Measurements from ENCODE around the gene DCUN1D4. TPM values are rescaled to one million over a fixed set of nuclear protein-coding genes. Genes with fewer than 3 reads are reported as not detected.

The DCUN1D4 gene
- 35.2 TPM for total RNA-seq
- long read RNA-seq, full-length matches to known transcripts: 40 of 55 reads
- long read RNA-seq, partial matches to known transcripts: 0 of 55 reads
- long read RNA-seq, other reads (novel, unspliced or antisense): 15 of 55 reads

DNA sequence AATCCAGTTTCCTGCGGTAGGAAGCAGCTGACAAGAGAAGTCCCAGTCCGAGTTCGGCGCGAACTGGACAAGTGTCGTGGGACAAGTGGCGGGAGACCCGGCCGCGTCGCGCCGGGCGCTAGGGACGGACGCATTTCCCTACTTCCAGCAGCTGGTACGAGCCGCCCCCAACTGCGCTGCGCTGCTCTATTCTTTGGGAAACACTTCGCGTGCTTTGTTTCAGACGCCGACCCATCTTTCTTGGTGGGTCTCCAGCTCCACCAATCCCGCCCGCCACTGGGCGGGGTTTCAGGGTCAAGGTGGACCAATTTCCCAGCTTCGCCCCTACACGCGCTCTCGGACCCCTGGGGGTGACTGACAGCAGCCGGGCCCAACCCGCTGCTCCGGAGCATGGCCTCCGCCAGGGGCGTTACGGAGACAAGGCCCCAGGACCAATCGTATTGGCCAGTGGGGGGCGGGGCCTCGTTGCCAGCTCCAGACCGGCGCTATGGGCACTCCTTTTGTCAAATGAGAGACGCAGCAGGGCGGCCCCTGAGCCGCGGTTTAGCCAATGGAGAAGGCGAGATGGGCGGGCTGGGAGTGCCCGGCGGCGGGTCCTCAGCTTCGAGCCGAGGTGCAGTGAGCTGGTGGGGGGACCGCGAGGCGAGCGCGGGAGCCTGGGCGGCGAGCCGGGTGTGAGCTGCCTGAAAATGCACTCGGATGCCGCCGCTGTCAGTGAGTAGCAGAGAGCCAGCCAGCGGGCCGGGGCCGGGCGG, at the start of gene DCUN1D4:
Gene DCUN1D4, plus strand, starts transcription at position 600 of the 755 bp plus-strand sequence. Its CDS starts 90 bp downstream, at position 690.
- ATAC-seq (ENCODE audit: poor library complexity) (peak; percentile 92), DNase-seq (peak; percentile 100)
- intact Hi-C loops (cut with DNase I): loop anchor here (10.0 kb wide), 2 partner anchors 52 to 192 kb away; partner anchors contain the start of gene SGCB

- ATAC-seq (ENCODE audit: poor library complexity) (no peak), DNase-seq (no peak)
- intact Hi-C loops (cut with DNase I): no loop called here
Measured at GRCh38 chr4:51820443-51821234, 22.3 kb upstream of the DCUN1D4 start.

GRCh38 chr4:51825341-51825740, 17.6 kb upstream of the DCUN1D4 start:
- ATAC-seq (ENCODE audit: poor library complexity): no peak
- no peak for DNase-seq
- intact Hi-C loops (cut with DNase I): no loop called here

GRCh38 chr4:51830156-51830720, 12.7 kb upstream of the DCUN1D4 start:
- intact Hi-C loops (cut with DNase I): no loop called here
- ATAC-seq (ENCODE audit: poor library complexity) (no peak), DNase-seq (no peak)

GRCh38 chr4:51831133-51831532, 11.8 kb upstream of the DCUN1D4 start:
- intact Hi-C loops (cut with DNase I): no loop called here
- peak; percentile 80 for DNase-seq
- peak; percentile 82 for ATAC-seq (ENCODE audit: poor library complexity)

- no peak for ATAC-seq (ENCODE audit: poor library complexity)
- intact Hi-C loops (cut with DNase I): no loop called here
- no peak for DNase-seq
Measured at GRCh38 chr4:51833236-51833635, 9.7 kb upstream of the DCUN1D4 start.

DNA sequence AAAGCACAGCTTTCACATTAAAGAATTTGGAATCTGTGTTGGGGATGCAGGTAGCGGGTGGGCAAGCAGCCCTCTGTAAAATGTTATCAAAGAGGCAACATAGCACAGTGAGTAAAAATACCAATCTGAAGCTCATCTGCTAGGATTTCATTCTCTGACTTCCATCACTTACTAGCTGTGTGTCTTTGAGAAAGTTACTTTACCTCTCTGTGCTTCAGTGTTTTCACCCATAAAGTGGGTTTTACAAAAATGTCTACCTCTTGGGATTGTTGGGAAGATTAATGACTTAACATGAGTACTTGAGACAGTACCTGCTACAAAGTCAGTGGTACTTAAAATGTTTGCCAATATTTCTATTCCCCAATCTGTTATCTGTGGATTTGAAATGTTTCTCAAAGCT, 7.9 kb upstream of the DCUN1D4 start:
- ATAC-seq (ENCODE audit: poor library complexity) (no peak), DNase-seq (no peak)
- intact Hi-C loops (cut with DNase I): no loop called here

- ATAC-seq (ENCODE audit: poor library complexity) (no peak), DNase-seq (no peak)
- intact Hi-C loops (cut with DNase I): no loop called here
Measured at GRCh38 chr4:51835855-51836254, 7.1 kb upstream of the DCUN1D4 start.

DNA sequence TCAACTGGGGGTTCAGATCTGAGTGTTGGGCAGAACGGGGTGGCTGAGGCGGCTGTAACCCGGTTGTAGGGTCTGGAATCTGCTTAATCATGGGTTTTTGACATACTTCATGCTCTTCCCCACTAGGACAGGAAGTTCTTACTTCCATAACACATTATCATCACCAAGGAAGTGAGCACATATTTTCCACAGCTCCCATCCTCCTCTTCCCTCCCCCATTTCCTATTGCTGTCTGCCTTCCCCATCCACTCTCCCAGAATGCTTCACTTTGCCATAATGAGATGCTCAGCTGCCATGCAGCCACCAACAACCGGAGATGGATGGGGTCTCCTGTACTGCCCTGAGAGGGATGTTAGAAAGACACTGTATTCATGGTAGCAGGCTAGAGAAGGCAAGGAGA, 6.4 kb upstream of the DCUN1D4 start:
- DNase-seq (no peak), ATAC-seq (ENCODE audit: poor library complexity) (peak; percentile 34)
- intact Hi-C loops (cut with DNase I): no loop called here

DNA sequence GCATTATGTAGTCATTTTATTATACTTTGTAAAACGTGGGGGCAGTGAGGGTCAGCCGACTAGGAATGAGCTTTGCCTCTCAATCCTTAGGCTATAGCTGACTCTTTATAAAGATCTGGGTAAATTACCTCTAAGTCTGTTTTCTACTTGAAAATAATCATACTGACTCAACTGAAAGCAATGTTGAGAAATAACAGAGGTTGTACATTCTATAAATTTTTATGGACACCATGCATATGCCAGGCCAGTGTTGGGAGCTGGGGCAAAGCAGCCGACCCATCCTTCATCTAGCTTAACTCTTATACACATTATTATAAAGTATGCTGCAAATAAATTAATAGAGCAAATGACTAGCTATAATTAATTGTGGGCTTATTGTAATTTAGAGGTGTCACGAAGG, 2.2 kb upstream of the DCUN1D4 start:
- intact Hi-C loops (cut with DNase I): loop anchor here (10.0 kb wide), 2 partner anchors 54 to 194 kb away; partner anchors contain the start of gene SGCB
- no peak for DNase-seq
- no peak for ATAC-seq (ENCODE audit: poor library complexity)

DNA sequence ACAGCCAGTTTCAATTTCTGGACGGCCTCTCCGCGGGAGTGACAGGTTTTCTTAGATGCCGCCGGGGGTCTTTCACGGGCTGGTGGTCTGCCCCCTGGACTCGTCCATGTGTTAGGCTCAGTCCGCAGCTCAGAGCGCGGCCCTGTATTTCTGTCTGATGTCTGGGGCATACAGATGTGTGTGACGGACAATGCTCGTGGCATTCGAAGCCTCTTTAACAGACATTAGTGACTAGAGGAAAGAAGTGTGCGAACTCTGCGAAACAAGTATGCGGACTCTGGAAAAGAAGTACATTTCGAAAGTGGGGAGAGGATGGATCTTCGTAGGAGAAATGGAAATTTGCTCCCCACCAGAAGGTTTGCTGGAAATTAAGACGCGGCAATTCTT, 793 bp upstream of the DCUN1D4 start:
- DNase-seq (peak; percentile 48), ATAC-seq (ENCODE audit: poor library complexity) (no peak)
- intact Hi-C loops (cut with DNase I): loop anchor here (10.0 kb wide), 2 partner anchors 53 to 193 kb away; partner anchors contain the start of gene SGCB

GRCh38 chr4:51843309-51844152, 578 bp downstream of the DCUN1D4 start:
- intact Hi-C loops (cut with DNase I): loop anchor here (10.0 kb wide), 2 partner anchors 51 to 191 kb away; partner anchors contain the start of gene SGCB
- ATAC-seq (ENCODE audit: poor library complexity): peak; percentile 64
- DNase-seq: peak; percentile 81

DNA sequence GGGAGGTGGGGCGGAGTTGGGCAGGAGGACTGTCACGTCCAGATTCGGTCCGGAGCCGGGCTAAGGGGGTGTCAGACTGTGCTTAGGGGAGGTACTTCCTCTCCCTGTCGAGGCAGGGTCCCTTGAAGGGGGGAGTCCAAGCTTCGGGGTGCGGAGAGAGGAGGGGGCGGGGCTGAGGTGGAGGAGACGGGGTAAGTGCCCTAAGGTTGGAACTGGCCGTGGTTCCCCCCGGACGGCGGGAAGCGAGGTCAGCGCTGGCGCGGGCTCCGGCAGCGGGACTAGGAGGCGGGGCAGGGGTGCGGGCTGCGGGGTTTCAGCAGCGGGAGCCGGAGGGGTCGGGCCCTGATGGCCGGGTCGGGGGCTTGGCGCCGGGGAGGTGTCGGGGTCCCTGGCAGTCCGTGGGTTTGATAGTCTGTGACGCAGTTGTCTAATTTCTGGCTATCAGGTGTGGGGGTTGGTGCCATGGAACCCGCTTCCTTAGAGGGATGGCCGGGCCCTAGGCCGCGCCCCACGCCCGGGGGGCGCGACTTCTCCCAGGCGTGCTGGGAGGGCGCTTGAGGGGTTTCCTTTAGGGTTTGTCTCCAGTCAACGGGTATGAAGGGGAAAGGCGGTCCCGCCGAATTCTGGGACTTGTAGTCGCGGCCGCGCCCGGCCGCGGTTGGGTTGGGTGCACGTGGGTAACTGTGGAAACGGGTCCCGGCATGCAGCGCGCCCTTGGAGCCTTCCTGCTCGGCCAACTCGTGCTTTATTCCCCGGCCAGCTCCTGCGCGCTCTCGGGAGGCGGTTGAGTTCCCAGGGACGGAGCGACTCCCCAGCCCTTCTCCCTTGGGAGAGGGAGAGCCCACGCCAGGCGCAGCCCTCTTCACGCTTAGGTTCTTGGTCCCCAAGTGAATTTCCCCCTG, 1.5 kb downstream of the DCUN1D4 start:
- ATAC-seq (ENCODE audit: poor library complexity) (peak; percentile 83), DNase-seq (peak; percentile 96)
- intact Hi-C loops (cut with DNase I): loop anchor here (10.0 kb wide), 2 partner anchors 50 to 190 kb away; partner anchors contain the start of gene SGCB

DNA sequence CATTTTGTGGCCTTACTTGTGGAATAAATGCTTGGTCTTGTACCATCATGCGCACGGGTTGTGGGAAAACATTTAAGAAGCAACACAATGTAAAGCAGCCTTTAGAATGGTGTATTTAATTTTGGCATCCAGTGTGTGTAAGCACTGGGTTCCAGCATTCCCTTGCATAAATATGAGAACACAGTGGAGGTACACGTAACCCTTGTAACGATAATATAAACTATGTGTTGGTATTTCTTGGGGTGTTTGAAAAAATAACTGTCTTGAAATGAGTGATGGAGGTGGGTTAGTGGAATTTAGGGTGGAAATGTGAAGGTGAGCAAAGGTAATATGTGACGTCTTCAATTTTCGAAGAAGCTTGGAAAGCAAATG, 2.1 kb downstream of the DCUN1D4 start:
- intact Hi-C loops (cut with DNase I): loop anchor here (10.0 kb wide), 2 partner anchors 50 to 190 kb away; partner anchors contain the start of gene SGCB
- no peak for DNase-seq
- no peak for ATAC-seq (ENCODE audit: poor library complexity)

- intact Hi-C loops (cut with DNase I): loop anchor here (10.0 kb wide), 2 partner anchors 49 to 189 kb away; partner anchors contain the start of gene SGCB
Measured at GRCh38 chr4:51845711-51846110, 2.8 kb downstream of the DCUN1D4 start.

DNA sequence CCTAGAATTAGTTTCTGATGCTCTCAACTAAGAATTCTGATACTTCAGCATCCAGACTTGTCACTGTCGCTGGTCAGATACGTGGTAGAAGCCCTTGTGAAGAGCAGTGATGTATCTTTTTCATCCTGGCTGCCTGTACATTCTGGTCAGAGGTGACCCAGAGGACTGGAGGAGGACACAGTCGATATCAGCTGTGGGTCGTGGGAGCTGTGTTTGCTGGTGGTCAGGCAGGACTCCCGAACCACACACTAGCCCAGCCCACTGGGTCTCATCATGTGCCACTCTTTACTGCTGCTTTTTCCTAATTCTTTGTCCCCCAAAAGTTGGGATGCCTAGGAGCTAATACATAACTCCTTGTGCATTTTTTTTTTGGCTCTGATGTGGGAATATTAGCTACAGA, 6.5 kb downstream of the DCUN1D4 start:
- ATAC-seq (ENCODE audit: poor library complexity) (no peak), DNase-seq (no peak)
- intact Hi-C loops (cut with DNase I): loop anchor here (10.0 kb wide), 2 partner anchors 45 to 185 kb away; partner anchors contain the start of gene SGCB

More at GRCh38 chr4:51845711-51846110, 2.8 kb downstream of the DCUN1D4 start:
- DNase-seq (no peak), ATAC-seq (ENCODE audit: poor library complexity) (no peak)

DNA sequence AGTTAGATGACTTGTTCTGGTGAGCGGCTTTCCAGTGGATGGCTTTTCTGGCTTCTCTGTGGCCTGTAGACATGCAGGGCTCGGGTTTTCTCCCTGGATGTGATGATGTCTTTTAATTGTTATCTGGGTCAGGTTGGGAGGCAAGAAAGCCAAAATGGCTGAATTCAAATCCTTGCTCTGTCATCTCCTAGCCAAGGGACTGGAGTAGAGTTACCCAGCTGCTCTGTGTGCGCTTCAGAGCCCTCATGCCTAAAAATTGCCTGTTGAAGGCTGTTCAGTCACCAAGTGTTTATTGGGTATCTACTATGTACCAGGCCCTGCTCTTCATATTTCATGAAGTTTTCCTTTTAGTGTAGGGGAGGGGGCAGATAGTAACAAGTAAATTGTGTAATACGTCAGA, 7.3 kb downstream of the DCUN1D4 start:
- DNase-seq (no peak), ATAC-seq (ENCODE audit: poor library complexity) (no peak)
- intact Hi-C loops (cut with DNase I): no loop called here
